MCF 10A (cell line): Measurements from ENCODE around the gene KRT6B. TPM values are rescaled to one million over a fixed set of nuclear protein-coding genes. Genes with fewer than 3 reads are reported as not detected.

Experiments used
- BruUV-seq: library from RNA; stranded (reverse); fragments of 400-500 nt; replicated peaks from 2 replicates; lab custom pipeline; 2021; lab: Mats Ljungman, UMichigan
- CTCF ChIA-PET: fragments of 300-600 bp; sonication (Branson Sonifier 250); formaldehyde crosslinking; extraction: SDS; loops from one replicate; lab custom pipeline; 2021; ENCODE audit warnings: antibody characterized with exemption, inconsistent platforms; lab: Yijun Ruan, JAX
- POLR2A ChIA-PET: fragments of 300-600, 350-650 bp; sonication (Branson Sonifier 250); formaldehyde crosslinking; extraction: SDS; loops from one replicate; lab custom pipeline; 2020; ENCODE audit warnings: antibody characterized with exemption, inconsistent platforms; lab: Yijun Ruan, JAX
- DNase-seq: peaks from one replicate; pipeline ENCODE4 v3.0.0-alpha.2; 2018; ENCODE audit not compliant: unreplicated experiment
- H3K27ac Mint-ChIP-seq: one replicate; pipeline ENCODE4 v1.8.0; 2022; ENCODE audit warnings: mild to moderate bottlenecking, low read depth, mixed read lengths; ENCODE audit not compliant: unreplicated experiment
- H3K27me3 Mint-ChIP-seq: one replicate; pipeline ENCODE4 v1.8.0; 2022; ENCODE audit warnings: mixed read lengths; ENCODE audit not compliant: insufficient read depth, unreplicated experiment
- H3K36me3 Mint-ChIP-seq: one replicate; pipeline ENCODE4 v1.8.0; 2022; ENCODE audit warnings: mild to moderate bottlenecking, moderate library complexity, mixed read lengths; ENCODE audit not compliant: insufficient read depth, unreplicated experiment
- H3K4me1 Mint-ChIP-seq: one replicate; pipeline ENCODE4 v1.8.0; 2022; ENCODE audit warnings: mixed read lengths; ENCODE audit not compliant: insufficient read depth, unreplicated experiment
- H3K4me3 Mint-ChIP-seq: one replicate; pipeline ENCODE4 v1.8.0; 2022; ENCODE audit warnings: mild to moderate bottlenecking, moderate library complexity, mixed read lengths; ENCODE audit not compliant: unreplicated experiment
- H3K9me3 Mint-ChIP-seq: one replicate; pipeline ENCODE4 v1.8.0; 2022; ENCODE audit warnings: mixed read lengths; ENCODE audit not compliant: unreplicated experiment
- intact Hi-C: fragments of 100-400 bp; cut with micrococcal nuclease; formaldehyde crosslinking; loops from 2 replicates; pipeline ENCODE4 v1.14.1; 2022
- total RNA-seq: library from RNA; stranded (reverse); gene quantifications from 2 replicates; pipeline ENCODE4 v1.2.3, GENCODE V29; 2022
- TF ChIP-seq, protein P1 (sequence below): fragments of 200-600 bp; IDR thresholded peaks from one replicate; pipeline ENCODE4 v1.8.0; 2022; ENCODE audit warnings: antibody characterized with exemption, mild to moderate bottlenecking; ENCODE audit not compliant: unreplicated experiment

Gene KRT6B
- total RNA-seq, 1 experiment from 2014 or later: 3.3 TPM

DNA sequence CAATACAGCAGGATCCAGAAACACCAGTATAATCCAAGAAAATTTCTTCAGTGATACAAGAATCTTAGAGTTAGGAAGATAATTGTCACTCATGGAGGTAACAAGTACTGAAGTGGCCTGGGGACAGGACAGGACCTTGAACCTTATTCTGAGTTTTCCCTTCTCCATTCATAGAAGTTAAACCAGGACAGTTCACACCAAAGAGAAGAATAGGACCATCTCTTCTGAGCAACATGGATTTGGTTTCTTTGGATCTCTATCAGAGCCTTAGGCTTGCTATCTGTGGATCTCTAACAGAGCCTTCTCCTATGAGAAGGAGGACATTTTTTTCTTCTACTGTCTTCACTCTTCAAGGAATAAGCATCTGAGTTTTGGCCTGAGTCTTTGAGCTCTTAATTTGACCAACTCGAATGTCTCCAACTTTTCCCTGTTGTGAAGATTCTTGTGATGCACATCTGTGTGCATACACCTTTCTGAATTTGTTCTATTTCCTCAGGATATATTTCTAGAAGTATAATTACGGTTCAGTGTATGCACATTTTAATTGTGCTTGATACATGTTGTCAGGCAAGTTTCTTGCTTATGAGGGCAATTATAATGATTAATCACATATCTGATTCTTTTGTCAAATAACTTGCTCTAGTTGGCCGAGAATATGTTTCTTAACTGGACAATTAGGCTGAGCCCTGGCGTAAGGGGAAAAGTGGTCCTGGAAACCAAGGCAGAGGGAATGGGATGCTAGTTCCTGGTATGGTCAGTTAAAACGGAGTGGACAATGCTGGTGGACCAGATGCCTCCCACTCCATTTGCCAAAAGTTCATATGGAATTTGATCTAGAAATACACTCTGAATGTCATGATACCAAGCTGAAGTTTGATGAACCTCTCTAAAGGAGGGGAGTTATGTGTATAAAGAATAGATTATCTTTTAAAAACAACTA is 34.5 kb upstream of the KRT6B start:
- Mint-ChIP-seq H3K4me3 (peak overlapping the region; percentile 21), H3K36me3 (peaks cover 52% of the 10 kb centered on the region), H3K4me1 (peaks cover 19% of the 10 kb centered on the region), H3K27me3 (no peaks in the 10 kb centered on the region), H3K9me3 (no peaks in the 10 kb centered on the region), H3K27ac (peak overlapping the region; percentile 50)
- BruUV-seq: no TSS peak
- ChIA-PET POLR2A (interaction anchor here (0.6 to 28.5 kb wide), 13 partner anchors 9 to 343 kb away, joined by 3 to 1235 read pairs (median 5); partner anchors contain the start of genes KRT5, KRT6A, KRT6B and KRT6C), CTCF (interaction anchor here (0.6 to 3.4 kb wide), 3 partner anchors 13 to 495 kb away, joined by 3 to 19 read pairs (median 3); no protein-coding TSS in a partner anchor)
- peak; percentile 29 for DNase-seq
- TF ChIP-seq, protein P1, sequence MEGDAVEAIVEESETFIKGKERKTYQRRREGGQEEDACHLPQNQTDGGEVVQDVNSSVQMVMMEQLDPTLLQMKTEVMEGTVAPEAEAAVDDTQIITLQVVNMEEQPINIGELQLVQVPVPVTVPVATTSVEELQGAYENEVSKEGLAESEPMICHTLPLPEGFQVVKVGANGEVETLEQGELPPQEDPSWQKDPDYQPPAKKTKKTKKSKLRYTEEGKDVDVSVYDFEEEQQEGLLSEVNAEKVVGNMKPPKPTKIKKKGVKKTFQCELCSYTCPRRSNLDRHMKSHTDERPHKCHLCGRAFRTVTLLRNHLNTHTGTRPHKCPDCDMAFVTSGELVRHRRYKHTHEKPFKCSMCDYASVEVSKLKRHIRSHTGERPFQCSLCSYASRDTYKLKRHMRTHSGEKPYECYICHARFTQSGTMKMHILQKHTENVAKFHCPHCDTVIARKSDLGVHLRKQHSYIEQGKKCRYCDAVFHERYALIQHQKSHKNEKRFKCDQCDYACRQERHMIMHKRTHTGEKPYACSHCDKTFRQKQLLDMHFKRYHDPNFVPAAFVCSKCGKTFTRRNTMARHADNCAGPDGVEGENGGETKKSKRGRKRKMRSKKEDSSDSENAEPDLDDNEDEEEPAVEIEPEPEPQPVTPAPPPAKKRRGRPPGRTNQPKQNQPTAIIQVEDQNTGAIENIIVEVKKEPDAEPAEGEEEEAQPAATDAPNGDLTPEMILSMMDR: no peak
- intact Hi-C loops: no loop called here

DNA sequence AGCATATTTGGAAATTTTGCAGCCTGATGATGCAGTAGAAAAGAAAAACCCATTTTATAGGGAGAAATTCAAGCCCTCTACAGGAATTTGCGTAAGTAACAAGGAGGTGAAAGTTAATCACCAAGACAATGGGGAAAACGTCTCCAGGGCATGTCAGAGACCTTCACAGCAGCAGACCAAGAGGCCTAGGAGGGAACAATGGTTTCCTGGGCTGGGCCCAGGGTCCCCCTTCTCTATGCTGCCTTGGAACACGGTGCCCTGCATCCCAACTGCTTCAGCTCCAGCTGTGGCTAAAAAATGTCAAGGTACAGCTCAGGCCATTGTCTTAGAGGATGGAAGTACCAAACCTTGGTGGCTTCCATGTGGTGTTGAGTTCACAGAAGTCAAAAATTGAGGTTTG is 28.1 kb upstream of the KRT6B start:
- peaks cover 12% of the 10 kb centered on the region for H3K9me3 Mint-ChIP-seq
- no peaks in the 10 kb centered on the region for H3K27me3 Mint-ChIP-seq
- H3K4me1 Mint-ChIP-seq: no peaks in the 10 kb centered on the region
- no peak for DNase-seq
- BruUV-seq: no TSS peak
- ChIA-PET CTCF (interaction anchor here (1.0 kb wide), 1 partner anchor 26 kb away, joined by 3 read pairs; no protein-coding TSS in a partner anchor), POLR2A (interaction anchor here (8.5 to 28.5 kb wide), 2 partner anchors 15 to 33 kb away, joined by 117 to 1235 read pairs; partner anchors contain the start of genes KRT5 and KRT6A)
- no peaks in the 10 kb centered on the region for H3K36me3 Mint-ChIP-seq
- H3K27ac Mint-ChIP-seq: no peak overlapping the region
- no peak overlapping the region for H3K4me3 Mint-ChIP-seq
- intact Hi-C loops: no loop called here
- TF ChIP-seq, protein P1: no peak

DNA sequence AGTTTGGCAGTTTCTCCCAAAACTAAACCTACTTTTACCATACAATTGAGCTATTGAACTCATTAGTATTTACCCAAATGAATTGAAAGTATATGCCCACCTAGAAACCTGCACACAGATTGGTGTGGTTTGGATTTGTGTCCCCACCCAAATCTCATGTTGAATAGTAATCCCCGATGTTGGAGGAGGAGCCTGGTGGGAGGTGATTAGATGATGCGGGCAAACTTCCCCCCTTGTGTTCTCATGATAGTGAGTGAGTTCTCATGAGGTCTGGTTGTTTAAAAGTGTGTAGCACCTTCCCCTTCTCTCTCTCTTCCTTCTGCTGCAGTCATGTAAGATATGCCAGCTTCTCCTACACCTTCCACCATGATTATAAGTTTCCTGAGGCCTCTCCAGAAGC is 25.7 kb upstream of the KRT6B start:
- no peak overlapping the region for H3K27ac Mint-ChIP-seq
- POLR2A ChIA-PET: interaction anchor here (0.6 to 1.7 kb wide), 6 partner anchors 9 to 320 kb away, joined by 3 to 5 read pairs (median 3); partner anchors contain the start of gene KRT6A

More for the DNA sequence above, 25.7 kb upstream of the KRT6B start:
- no peaks in the 10 kb centered on the region for H3K4me1 Mint-ChIP-seq
- peaks cover 12% of the 10 kb centered on the region for H3K9me3 Mint-ChIP-seq
- CTCF ChIA-PET: interaction anchor here (0.6 to 2.0 kb wide), 3 partner anchors 84 to 104 kb away, joined by 3 to 11 read pairs (median 3); no protein-coding TSS in a partner anchor
- no peaks in the 10 kb centered on the region for H3K36me3 Mint-ChIP-seq
- DNase-seq: no peak
- TF ChIP-seq, protein P1: no peak
- H3K4me3 Mint-ChIP-seq: no peak overlapping the region
- BruUV-seq: no TSS peak
- H3K27me3 Mint-ChIP-seq: no peaks in the 10 kb centered on the region
- intact Hi-C loops: no loop called here
